Measurements from ENCODE around the gene OBP2A.

- TF ChIP-seq, protein P1, sequence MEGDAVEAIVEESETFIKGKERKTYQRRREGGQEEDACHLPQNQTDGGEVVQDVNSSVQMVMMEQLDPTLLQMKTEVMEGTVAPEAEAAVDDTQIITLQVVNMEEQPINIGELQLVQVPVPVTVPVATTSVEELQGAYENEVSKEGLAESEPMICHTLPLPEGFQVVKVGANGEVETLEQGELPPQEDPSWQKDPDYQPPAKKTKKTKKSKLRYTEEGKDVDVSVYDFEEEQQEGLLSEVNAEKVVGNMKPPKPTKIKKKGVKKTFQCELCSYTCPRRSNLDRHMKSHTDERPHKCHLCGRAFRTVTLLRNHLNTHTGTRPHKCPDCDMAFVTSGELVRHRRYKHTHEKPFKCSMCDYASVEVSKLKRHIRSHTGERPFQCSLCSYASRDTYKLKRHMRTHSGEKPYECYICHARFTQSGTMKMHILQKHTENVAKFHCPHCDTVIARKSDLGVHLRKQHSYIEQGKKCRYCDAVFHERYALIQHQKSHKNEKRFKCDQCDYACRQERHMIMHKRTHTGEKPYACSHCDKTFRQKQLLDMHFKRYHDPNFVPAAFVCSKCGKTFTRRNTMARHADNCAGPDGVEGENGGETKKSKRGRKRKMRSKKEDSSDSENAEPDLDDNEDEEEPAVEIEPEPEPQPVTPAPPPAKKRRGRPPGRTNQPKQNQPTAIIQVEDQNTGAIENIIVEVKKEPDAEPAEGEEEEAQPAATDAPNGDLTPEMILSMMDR (IDR thresholded peaks at IDR 0.05): no peak
- TF ChIP-seq POLR2A (IDR thresholded peaks at IDR 0.05) (no peak), EP300 (IDR thresholded peaks at IDR 0.05; ENCODE audit: low read depth) (no peak), POLR2AphosphoS5 (IDR thresholded peaks at IDR 0.05) (no peak)
Measured at GRCh38 chr9:135547756-135548736, 2.1 kb downstream of the OBP2A start.

All from transverse colon (tissue), 4 donors.